GM10248 (cell line): ENCODE data around the gene CAMTA1.

Source experiments
- CTCF ChIA-PET: fragments of 300-600 bp; sonication (Branson Sonifier 250); formaldehyde crosslinking; extraction: SDS; loops from one replicate; lab custom pipeline; 2021; ENCODE audit warnings: antibody characterized with exemption; lab: Yijun Ruan, JAX
- POLR2A ChIA-PET: fragments of 350-650 bp; sonication (Branson Sonifier 250); formaldehyde crosslinking; extraction: SDS; loops from one replicate; lab custom pipeline; 2020; ENCODE audit warnings: antibody characterized with exemption; lab: Yijun Ruan, JAX
- DNase-seq: peaks from one replicate; pipeline ENCODE4 v3.0.0; 2012; ENCODE audit errors: extremely low spot score
- TF ChIP-seq, protein P1 (sequence below): IDR thresholded peaks from 2 replicates; pipeline ENCODE4 v1.5.1; 2012; ENCODE audit warnings: mild to moderate bottlenecking, low read depth; ENCODE audit errors: extremely low read depth, missing control alignments, control extremely low read depth

CAMTA1 gene

GRCh38 chr1:7422966-7423365, 637.7 kb downstream of the CAMTA1 start:
- CTCF ChIA-PET = no interaction called here
- POLR2A ChIA-PET = no interaction called here
- TF ChIP-seq, protein P1, sequence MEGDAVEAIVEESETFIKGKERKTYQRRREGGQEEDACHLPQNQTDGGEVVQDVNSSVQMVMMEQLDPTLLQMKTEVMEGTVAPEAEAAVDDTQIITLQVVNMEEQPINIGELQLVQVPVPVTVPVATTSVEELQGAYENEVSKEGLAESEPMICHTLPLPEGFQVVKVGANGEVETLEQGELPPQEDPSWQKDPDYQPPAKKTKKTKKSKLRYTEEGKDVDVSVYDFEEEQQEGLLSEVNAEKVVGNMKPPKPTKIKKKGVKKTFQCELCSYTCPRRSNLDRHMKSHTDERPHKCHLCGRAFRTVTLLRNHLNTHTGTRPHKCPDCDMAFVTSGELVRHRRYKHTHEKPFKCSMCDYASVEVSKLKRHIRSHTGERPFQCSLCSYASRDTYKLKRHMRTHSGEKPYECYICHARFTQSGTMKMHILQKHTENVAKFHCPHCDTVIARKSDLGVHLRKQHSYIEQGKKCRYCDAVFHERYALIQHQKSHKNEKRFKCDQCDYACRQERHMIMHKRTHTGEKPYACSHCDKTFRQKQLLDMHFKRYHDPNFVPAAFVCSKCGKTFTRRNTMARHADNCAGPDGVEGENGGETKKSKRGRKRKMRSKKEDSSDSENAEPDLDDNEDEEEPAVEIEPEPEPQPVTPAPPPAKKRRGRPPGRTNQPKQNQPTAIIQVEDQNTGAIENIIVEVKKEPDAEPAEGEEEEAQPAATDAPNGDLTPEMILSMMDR = no peak
- no peak for DNase-seq

DNA sequence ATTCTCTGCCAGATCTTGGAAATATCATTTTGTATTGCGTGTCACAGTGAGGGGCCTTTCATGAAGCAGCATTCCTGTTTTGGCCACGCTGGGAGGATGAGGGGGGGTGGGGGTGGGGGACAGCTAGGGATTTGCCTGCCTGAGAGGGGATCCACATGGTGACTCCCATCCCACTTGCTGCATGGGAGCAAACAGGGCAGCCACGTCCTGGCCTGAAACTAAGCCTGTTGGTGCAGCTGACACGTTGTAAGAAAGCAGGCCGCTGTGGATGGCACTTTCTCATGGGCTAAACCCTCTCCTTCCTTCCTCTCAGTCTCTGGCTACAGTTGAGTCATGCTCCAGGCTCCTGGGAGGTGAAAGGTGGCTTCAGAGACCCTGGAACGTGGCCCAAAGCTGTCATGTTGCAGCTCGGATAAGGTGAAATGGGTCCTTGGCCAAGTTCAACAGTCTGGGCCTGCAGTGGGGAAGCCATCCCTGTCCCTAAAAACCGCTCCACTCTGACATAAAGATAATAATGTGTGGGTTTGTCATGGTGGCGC, 639.2 kb downstream of the CAMTA1 start:
- no peak for DNase-seq
- ChIA-PET CTCF (no interaction called here), POLR2A (no interaction called here)
- TF ChIP-seq, protein P1 = no peak

DNA sequence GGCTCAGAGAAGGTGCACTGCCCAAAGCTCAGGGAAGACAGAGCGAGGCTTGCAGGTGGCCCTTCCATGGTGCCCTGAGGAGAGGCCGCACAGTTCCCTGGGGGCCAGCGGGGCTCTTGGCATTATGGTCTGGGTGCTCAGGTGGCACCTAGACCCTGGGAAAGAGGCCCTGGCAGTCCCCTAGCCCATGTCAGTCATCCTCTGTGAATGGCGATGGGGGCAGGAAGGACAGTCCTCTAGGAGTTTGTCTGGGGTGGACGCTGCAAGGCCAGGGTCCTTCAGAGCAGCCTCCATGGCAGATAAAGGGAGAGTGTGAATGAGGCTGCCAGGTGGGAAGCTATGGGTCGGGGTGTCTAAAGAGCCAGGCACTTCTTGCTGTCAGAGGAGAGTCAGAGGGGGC, 640.0 kb downstream of the CAMTA1 start:
- DNase-seq = no peak
- ChIA-PET CTCF (no interaction called here), POLR2A (no interaction called here)
- TF ChIP-seq, protein P1 = no peak

DNA sequence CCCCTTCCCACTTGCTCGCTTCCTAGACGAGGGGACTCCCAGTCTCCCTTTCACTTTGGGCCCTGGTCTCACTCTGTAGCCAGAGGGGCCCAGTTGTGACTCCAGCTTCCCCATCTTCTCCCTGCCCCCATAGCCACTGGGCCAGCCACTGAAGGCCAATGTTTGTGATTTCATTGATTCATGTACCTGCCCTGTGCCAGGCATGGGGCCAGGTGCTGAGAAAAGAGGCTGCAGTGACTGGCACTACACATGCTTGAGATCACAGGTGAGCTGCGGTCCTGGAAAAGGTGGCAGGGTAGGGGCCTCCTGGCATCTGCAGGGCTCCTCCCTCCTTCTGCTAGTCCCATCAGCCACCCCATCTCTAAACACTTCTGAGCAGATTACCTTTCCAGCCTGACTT, 640.5 kb downstream of the CAMTA1 start:
- DNase-seq = no peak
- TF ChIP-seq, protein P1 = no peak
- ChIA-PET POLR2A (no interaction called here), CTCF (no interaction called here)

DNA sequence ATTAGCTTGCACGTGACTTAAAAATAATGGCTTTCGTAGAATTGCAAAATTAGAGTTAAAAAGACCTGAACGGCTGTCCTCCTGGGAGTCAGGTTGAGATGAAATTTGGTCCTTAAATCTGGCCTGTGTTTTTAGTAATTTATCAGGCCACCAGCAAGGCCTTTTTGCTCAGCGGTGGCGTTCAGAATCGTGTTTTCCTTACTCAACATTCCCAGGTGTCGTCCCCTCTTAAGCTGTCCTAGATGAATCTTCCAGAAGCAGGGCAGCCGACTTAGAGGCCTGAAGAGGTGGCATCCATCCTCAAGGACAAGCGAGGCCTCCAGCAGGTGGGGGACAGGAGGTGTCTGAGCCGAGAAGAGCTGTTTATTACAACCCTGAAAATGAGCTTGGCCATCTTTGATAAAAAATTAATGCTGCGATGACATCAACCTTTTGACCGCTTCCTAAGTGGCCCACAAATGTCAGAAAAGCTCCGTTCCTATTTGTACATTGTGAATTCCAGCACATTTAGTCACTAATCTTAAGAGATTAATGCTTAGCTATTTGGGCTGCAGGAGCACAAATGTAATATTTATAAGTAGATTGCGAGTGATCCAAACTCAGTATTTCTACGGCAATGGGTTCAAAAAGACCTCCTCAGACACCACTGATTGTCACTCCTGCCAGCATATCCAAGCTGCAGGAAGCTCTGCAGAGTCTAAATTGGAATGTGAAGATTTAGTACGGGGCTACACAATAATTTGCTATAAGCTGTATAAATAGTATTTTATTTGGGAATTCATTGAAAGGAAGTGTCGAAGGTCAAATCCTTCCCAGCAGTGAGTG, 641.7 kb downstream of the CAMTA1 start:
- no peak for DNase-seq
- POLR2A ChIA-PET = no interaction called here
- TF ChIP-seq, protein P1 = no peak
- CTCF ChIA-PET = no interaction called here

- no peak for DNase-seq
- TF ChIP-seq, protein P1 = no peak
- POLR2A ChIA-PET = no interaction called here
- CTCF ChIA-PET = no interaction called here
Measured at GRCh38 chr1:7427605-7428300, 642.5 kb downstream of the CAMTA1 start.
